Ishikawa (cell line): ENCODE data around the gene ACSM3.

Source experiments
- CEBPB ChIP-seq: IDR thresholded peaks from 2 replicates; pipeline ENCODE4 v1.6.1; 2012
- EP300 ChIP-seq: IDR thresholded peaks from 2 replicates; pipeline ENCODE4 v1.6.1; 2012; ENCODE audit warnings: borderline replicate concordance
- MAX ChIP-seq: IDR thresholded peaks from 2 replicates; pipeline ENCODE4 v1.6.1; 2012
- RAD21 ChIP-seq: IDR thresholded peaks from 2 replicates; pipeline ENCODE4 v1.6.1; 2012; ENCODE audit warnings: low read depth
- REST ChIP-seq: IDR thresholded peaks from 2 replicates; pipeline ENCODE4 v1.6.1; 2012; ENCODE audit warnings: low read depth, mild to moderate bottlenecking
- TAF1 ChIP-seq: IDR thresholded peaks from 2 replicates; pipeline ENCODE4 v1.6.1; 2012; ENCODE audit warnings: low read depth, mild to moderate bottlenecking
- TCF12 ChIP-seq: IDR thresholded peaks from 2 replicates; pipeline ENCODE4 v1.6.1; 2012; ENCODE audit warnings: low read depth
- YY1 ChIP-seq: IDR thresholded peaks from 2 replicates; pipeline ENCODE4 v1.6.1; 2012; ENCODE audit warnings: low read depth
- TF ChIP-seq, protein P1 (sequence below): IDR thresholded peaks from 2 replicates; pipeline ENCODE4 v1.6.1; 2012

DNA sequence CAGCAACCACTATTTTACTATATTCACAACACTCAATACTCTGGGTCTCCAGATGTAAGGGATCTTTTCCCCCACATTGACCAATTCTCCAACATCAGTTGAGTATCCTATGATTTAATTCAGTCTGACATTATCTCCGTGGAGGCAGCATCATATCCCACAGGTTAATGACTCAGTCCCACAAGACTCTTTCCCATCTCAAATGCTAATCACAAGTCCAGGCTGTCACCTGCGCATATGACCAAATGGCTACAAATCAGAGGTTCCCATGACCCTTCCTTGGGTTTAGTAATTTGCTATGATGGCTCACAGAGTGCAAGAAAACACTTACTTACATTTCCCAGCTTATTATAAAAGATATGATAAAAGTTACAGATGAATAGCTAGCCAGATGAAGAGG, 18.7 kb downstream of the ACSM3 start:
- TF ChIP-seq MAX (no peak), RAD21 (no peak), CEBPB (no peak), EP300 (no peak), TAF1 (no peak), TCF12 (no peak), YY1 (no peak), REST (no peak)
- TF ChIP-seq, protein P1, sequence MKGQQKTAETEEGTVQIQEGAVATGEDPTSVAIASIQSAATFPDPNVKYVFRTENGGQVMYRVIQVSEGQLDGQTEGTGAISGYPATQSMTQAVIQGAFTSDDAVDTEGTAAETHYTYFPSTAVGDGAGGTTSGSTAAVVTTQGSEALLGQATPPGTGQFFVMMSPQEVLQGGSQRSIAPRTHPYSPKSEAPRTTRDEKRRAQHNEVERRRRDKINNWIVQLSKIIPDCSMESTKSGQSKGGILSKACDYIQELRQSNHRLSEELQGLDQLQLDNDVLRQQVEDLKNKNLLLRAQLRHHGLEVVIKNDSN: no peak
